ENCODE results near the gene ANKRD11.

The ANKRD11 gene

GRCh38 chr16:89304181-89304851, 186.0 kb downstream of the ANKRD11 start:
- no peaks in the 10 kb centered on the region for H3K36me3 ChIP-seq (ENCODE audit: low read length)
- no peak overlapping the region for H3K9ac ChIP-seq (ENCODE audit: low read length)
- H3K4me3 ChIP-seq (ENCODE audit: insufficient read depth, low read length, poor library complexity, severe bottlenecking) = no peak overlapping the region
- no peaks in the 10 kb centered on the region for H3K9me3 ChIP-seq (ENCODE audit: insufficient read depth, low read length)
- H4K20me1 ChIP-seq (ENCODE audit: low read depth, low read length) = no peaks in the 10 kb centered on the region
- no peak overlapping the region for H2AFZ ChIP-seq (ENCODE audit: low read depth, low read length, severe bottlenecking)
- H3K27ac ChIP-seq (ENCODE audit: low read depth, low read length) = no peak overlapping the region
- H3K9me2 ChIP-seq (replicated peaks; ENCODE audit: insufficient read depth, low read length) = no peaks in the 10 kb centered on the region
- H3F3A ChIP-seq (ENCODE audit: insufficient read depth) = no peaks in the 10 kb centered on the region
- no peak for TF ChIP-seq CTCF (IDR thresholded peaks at IDR 0.05; ENCODE audit: insufficient read depth, low read length, poor library complexity, severe bottlenecking)
- no peak for TF ChIP-seq EZH2phosphoT487 (conservative IDR thresholded peaks at IDR 0.05; ENCODE audit: low read length)
- H3K4me2 ChIP-seq (ENCODE audit: low read depth, low read length, poor library complexity, severe bottlenecking) = no peak overlapping the region
- H3K27me3 ChIP-seq (ENCODE audit: low read length) = no peaks in the 10 kb centered on the region
- peaks cover 43% of the 10 kb centered on the region for H3K79me2 ChIP-seq (ENCODE audit: insufficient read depth, low read length)

- Histone ChIP-seq H3K36me3 (ENCODE audit: low read length) (no peaks in the 10 kb centered on the region), H3K4me2 (ENCODE audit: low read depth, low read length, poor library complexity, severe bottlenecking) (no peak overlapping the region), H3K9me2 (replicated peaks; ENCODE audit: insufficient read depth, low read length) (no peaks in the 10 kb centered on the region), H3K9me3 (ENCODE audit: insufficient read depth, low read length) (no peaks in the 10 kb centered on the region), H3F3A (ENCODE audit: insufficient read depth) (no peaks in the 10 kb centered on the region), H3K27ac (ENCODE audit: low read depth, low read length) (no peak overlapping the region), H2AFZ (ENCODE audit: low read depth, low read length, severe bottlenecking) (no peak overlapping the region), H3K9ac (ENCODE audit: low read length) (no peak overlapping the region), H4K20me1 (ENCODE audit: low read depth, low read length) (no peaks in the 10 kb centered on the region), H3K4me3 (ENCODE audit: insufficient read depth, low read length, poor library complexity, severe bottlenecking) (no peak overlapping the region), H3K79me2 (ENCODE audit: insufficient read depth, low read length) (peaks cover 36% of the 10 kb centered on the region), H3K27me3 (ENCODE audit: low read length) (no peaks in the 10 kb centered on the region)
- TF ChIP-seq EZH2phosphoT487 (conservative IDR thresholded peaks at IDR 0.05; ENCODE audit: low read length) (no peak), CTCF (IDR thresholded peaks at IDR 0.05; ENCODE audit: insufficient read depth, low read length, poor library complexity, severe bottlenecking) (no peak)
Measured at GRCh38 chr16:89303617-89304016, 186.7 kb downstream of the ANKRD11 start.

GRCh38 chr16:89300976-89301360, 189.4 kb downstream of the ANKRD11 start:
- H3K9ac ChIP-seq (ENCODE audit: low read length) = no peak overlapping the region
- no peaks in the 10 kb centered on the region for H3K27me3 ChIP-seq (ENCODE audit: low read length)
- H3K36me3 ChIP-seq (ENCODE audit: low read length) = no peaks in the 10 kb centered on the region
- peaks cover 26% of the 10 kb centered on the region; the same call in 1 of the 2 replicates for H3K79me2 ChIP-seq (ENCODE audit: insufficient read depth, low read length)
- no peaks in the 10 kb centered on the region for H3K9me3 ChIP-seq (ENCODE audit: insufficient read depth, low read length)
- TF ChIP-seq EZH2phosphoT487 (conservative IDR thresholded peaks at IDR 0.05; ENCODE audit: low read length) (no peak), CTCF (IDR thresholded peaks at IDR 0.05; ENCODE audit: insufficient read depth, low read length, poor library complexity, severe bottlenecking) (no peak)
- no peaks in the 10 kb centered on the region for H4K20me1 ChIP-seq (ENCODE audit: low read depth, low read length)
- no peaks in the 10 kb centered on the region for H3F3A ChIP-seq (ENCODE audit: insufficient read depth)
- H3K27ac ChIP-seq (ENCODE audit: low read depth, low read length) = no peak overlapping the region
- H3K9me2 ChIP-seq (replicated peaks; ENCODE audit: insufficient read depth, low read length) = no peaks in the 10 kb centered on the region
- no peak overlapping the region for H3K4me3 ChIP-seq (ENCODE audit: insufficient read depth, low read length, poor library complexity, severe bottlenecking)
- no peak overlapping the region for H2AFZ ChIP-seq (ENCODE audit: low read depth, low read length, severe bottlenecking)
- no peak overlapping the region for H3K4me2 ChIP-seq (ENCODE audit: low read depth, low read length, poor library complexity, severe bottlenecking)

Data from SU-DHL-6 (cell line).